GM20000 (cell line): ENCODE measurements around the gene TMEM131L.

Source experiments
- DNase-seq: peaks from one replicate; pipeline ENCODE4 v3.0.0; 2012; ENCODE audit warnings: low spot score
- CTCF ChIP-seq: IDR thresholded peaks from 2 replicates; pipeline ENCODE4 v1.5.1; 2012; ENCODE audit warnings: mild to moderate bottlenecking, control low read depth; ENCODE audit errors: extremely low read depth, missing control alignments

TMEM131L gene

GRCh38 chr4:153582954-153583702 lies 117.0 kb downstream of the TMEM131L start:
- no peak for TF ChIP-seq CTCF
- no peak for DNase-seq

DNA sequence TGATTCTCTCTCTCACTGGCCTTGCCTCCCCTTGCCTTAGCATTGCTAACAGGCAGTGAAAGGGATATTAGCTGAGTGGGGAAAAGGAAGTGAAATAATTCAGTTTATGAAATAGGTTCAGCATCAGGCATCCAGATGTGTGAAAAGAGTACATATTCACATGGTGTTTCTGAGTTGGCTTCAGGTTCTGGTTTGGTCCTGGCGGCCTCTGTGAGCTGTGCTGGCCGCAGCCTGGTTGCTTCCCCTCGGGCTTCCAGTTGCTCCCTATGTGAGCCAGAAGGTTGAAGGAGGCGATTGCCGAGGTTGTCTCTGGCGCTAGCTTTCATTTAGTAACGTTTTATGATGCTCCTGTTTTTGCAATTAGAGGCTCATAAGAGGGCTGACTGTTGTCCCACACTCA lies 118.9 kb downstream of the TMEM131L start:
- TF ChIP-seq CTCF = no peak
- DNase-seq = no peak

GRCh38 chr4:153589703-153590595 lies 123.8 kb downstream of the TMEM131L start:
- no peak for TF ChIP-seq CTCF
- no peak for DNase-seq

DNA sequence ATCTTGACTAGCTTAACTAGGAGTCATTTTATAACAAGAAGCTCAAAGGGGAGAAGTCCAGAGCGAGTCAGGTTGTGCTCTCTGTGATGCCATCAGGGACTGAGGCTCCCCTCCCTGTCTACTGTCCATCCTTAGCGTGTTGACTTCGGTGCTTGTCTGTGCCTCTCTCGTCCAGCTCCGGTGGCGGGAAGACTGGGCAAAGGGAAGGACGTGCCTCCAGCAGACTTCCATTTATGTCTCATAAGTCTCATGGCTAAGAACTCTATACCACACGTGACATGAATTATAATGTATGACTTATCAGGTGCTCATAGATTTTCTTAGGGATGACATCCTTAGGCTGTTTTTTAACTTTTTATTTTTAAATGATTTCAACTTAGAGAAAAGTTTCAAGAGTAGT lies 125.3 kb downstream of the TMEM131L start:
- DNase-seq = no peak
- TF ChIP-seq CTCF = no peak

DNA sequence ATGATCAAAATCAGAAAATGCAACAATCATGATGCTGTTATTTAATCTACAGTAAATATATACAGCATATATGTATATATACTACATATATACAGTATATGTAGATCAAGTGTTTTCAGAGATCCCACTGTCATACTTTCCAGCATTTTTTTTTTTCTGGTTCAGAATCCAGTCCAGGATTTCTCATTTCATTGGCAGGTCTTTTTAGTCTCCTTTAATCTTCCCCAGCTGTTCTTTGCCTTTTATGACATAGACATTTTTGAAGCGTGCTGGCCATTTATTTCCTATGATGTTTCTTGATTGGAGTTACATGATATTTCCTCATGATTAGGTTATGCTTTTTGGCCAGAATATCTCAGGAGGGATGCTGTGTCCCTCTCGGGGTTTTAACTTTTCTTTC lies 125.9 kb downstream of the TMEM131L start:
- DNase-seq = no peak
- no peak for TF ChIP-seq CTCF

GRCh38 chr4:153593161-153593560 lies 127.0 kb downstream of the TMEM131L start:
- no peak for TF ChIP-seq CTCF
- no peak for DNase-seq

GRCh38 chr4:153594210-153594609 lies 128.1 kb downstream of the TMEM131L start:
- no peak for TF ChIP-seq CTCF
- DNase-seq = no peak
